GM12864 (cell line): ENCODE results near the gene PGAP6.

Experiments
- DNase-seq: peaks from one replicate; pipeline ENCODE4 v3.0.0-alpha.2; 2011; ENCODE audit warnings: low read depth
- H3K4me3 ChIP-seq: 2 replicates; pipeline ENCODE4 v1.5.1; 2011; ENCODE audit warnings: mild to moderate bottlenecking, low read depth, low read length, control low read depth
- TF ChIP-seq, protein P1 (sequence below): IDR thresholded peaks from 2 replicates; pipeline ENCODE4 v1.5.1; 2011; ENCODE audit warnings: low read depth, mild to moderate bottlenecking, moderate library complexity, low read length, control low read depth, inconsistent platforms; ENCODE audit errors: missing control alignments

PGAP6 gene

DNA sequence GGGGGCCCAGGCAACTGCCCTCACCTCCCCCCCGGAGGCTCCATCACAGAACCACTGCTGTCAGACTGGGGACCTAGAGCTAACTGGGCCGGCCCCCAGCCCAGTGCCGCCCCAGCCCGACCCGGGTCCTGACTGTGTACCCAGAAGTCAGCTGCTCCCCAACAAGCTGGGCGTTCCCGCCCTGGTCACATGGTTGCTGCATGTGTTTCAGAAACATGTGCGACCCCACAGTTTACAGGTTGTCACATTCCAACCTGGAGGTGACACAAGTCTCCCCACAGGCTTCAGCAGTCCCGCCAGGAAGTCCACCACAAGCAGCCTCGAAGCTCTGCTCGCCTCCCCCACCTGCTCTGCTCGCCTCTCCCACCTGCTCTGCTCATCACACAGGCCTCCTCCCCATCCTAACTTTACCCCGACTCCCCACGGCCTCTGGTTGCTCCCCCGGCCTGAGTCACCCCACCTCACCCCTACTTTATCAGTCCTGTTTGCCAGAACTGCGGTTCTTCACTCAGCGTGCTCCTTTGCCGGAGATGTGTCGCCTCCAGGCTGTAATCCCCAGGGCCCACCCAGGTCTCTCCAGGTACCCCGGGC lies 12.4 kb downstream of the PGAP6 start:
- DNase-seq: no peak
- H3K4me3 ChIP-seq: peak overlapping the region; percentile 55
- TF ChIP-seq, protein P1, sequence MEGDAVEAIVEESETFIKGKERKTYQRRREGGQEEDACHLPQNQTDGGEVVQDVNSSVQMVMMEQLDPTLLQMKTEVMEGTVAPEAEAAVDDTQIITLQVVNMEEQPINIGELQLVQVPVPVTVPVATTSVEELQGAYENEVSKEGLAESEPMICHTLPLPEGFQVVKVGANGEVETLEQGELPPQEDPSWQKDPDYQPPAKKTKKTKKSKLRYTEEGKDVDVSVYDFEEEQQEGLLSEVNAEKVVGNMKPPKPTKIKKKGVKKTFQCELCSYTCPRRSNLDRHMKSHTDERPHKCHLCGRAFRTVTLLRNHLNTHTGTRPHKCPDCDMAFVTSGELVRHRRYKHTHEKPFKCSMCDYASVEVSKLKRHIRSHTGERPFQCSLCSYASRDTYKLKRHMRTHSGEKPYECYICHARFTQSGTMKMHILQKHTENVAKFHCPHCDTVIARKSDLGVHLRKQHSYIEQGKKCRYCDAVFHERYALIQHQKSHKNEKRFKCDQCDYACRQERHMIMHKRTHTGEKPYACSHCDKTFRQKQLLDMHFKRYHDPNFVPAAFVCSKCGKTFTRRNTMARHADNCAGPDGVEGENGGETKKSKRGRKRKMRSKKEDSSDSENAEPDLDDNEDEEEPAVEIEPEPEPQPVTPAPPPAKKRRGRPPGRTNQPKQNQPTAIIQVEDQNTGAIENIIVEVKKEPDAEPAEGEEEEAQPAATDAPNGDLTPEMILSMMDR: no peak

DNA sequence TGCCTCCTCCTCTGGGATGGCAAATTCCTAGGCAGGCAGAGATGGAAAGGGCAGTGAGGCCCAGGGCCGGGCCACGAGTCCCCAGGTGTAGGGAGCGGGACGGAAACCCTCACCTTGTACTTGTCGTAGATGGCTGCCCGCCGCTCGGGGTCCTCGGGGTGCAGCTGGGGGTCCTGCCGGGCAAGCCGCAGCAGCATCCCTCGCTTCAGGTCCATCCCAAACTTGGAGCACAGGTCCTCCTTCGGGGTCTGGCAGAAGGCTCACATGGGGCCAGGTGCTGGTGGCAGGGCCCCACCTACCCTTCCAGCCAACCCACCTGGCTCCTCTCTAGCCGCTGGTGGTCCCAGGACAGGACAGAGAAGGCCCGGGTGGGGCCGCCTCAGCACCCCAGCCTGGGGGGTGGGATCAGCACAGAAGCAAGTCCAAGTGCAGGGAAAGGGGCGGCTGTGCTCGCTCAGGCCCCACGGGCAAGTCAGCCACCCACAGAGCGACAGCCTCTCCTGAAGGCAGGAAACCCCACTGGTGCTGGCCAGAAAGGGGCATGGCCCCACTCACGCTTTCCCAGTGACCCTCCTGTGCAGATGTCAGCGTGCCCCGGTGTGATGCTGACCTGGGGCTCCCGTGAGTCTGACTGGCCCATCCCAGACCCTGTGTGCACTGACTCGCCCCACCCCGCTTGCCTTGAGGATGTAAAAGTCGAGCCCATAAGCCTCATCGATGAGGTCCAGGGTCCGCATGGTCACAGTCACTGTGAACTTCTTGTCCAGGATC lies 13.2 kb downstream of the PGAP6 start:
- DNase-seq: no peak
- no peak overlapping the region for H3K4me3 ChIP-seq
- TF ChIP-seq, protein P1: no peak

DNA sequence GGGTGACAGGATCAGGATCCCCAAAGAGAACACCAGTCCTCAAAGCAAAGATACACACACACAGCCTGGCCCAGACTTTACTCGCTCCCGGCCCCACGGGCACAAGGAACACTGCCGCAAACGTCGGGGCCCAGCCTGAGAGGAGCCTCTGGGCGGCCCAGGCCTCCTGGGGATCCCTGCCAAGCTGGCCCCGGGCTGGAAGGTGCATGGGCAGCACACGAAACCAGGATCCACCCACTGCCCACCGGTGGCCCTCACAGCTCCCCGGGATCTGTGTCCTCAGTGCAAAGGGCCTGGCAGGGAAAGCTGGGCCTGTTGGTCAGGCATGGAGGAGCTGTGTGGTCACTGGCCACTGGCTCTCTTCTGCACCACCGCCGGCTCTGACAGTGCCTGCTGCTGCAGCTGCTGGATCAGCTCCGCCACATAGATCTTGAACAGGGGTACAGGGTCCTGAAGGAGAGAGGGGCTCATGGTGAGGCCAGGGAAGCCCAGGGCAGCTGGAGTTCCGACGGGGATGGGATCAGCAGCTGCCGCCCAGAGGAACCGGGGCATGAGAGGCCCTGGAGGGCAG lies 14.4 kb downstream of the PGAP6 start:
- TF ChIP-seq, protein P1: no peak
- DNase-seq: no peak
- no peak overlapping the region for H3K4me3 ChIP-seq

DNA sequence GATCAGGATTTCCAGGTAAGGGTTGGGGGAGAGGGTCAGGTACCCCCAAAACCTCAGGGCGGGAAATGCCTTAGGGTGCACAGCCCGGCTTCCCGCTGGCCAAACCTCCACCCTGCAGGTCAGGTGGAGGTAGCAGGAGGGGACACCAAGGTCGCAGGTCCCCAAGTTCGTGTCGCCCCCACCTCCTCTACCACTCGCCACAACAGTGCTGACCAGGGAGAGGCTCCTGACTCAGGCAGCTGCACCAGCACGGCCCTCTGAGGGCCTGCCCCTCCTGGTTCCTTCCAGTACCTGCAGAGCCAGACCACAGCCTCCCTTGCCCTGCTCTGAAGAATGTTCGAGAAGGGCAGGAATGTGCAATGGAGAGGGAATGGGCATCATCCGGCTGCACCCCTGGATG lies 15.3 kb downstream of the PGAP6 start:
- DNase-seq: no peak
- H3K4me3 ChIP-seq: no peak overlapping the region
- TF ChIP-seq, protein P1: no peak

DNA sequence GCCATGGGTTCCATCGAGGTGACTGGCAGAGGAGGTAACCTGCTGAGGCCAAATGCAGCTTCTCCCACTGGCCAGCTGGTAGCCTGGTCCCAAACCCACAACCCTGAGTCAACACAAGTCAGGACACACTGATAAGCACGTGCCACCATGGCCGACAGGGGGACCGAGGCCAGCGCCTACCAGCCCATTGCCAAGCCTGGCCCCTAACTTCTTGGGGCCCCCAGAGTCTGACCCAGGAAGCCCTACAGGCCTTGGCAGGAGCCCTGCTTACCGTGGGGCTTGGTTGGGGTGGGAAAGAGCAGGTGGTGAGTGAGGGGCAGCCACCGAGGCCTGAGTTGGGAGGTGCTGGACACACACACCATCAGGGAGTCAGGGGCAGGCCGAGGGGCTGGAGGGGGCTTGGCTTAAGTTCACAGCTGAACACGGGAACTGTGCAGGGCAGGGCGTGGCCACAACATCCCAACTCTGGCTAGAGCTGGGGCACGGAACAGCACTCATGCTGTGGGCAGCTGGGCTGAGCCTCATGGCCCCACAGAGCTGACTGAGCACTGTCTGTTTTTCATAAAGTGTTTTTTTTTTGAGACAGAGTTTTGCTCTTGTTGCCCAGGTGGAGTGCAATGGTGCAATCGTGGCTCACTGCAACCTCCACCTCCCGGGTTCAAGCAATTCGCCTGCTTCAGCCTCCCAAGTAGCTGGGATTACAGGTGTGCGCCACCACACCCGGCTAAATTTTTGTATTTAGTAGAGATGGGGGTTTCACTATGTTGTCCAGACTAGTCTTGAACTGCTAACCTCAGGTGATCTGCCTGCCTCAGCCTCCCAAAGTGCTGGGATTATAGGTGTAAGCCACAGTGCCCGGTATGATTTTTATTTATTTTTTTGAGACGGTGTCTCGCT lies 16.9 kb downstream of the PGAP6 start:
- H3K4me3 ChIP-seq: no peak overlapping the region
- TF ChIP-seq, protein P1: no peak
- DNase-seq: no peak

DNA sequence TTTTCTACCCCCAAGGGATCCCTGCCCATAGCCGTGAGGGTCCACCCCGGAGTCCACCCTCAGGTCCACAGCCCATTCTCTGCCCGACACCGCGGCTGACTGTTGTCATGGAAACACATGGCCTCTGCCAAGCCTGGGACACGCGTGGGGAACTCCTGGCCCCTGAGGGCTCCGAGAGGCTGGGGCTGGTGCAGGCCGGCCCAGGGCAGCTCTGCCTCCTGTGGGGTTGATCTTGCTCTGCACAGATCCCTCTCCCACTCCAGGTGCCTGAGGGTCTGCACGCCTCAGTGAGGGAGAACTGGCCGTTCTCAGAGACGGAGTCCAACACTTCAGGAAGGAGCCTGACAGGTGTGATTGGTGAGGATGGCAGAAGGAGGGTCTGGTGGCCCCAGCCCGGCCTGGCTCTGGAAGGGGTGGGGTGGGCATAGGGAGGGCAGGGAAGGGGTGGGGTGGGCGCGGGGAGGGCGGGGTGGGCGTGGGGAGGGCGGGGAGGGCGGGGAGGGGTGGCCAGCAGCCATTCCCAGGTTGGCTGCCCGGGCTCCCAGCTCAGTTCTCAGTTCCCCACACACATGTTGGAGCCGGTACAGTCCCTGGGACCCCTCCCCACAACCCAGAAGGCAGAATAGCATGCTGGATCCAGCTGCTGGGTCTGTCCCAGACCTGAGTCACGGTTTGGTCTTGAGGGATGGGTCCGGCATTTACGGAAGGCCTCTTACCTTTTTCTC lies 17.9 kb downstream of the PGAP6 start:
- H3K4me3 ChIP-seq: no peak overlapping the region
- no peak for DNase-seq
- TF ChIP-seq, protein P1: no peak
